ENCODE data around the gene SFMBT2.
"Not testable (repeated sequence)": the region's sequence is repeated elsewhere in the genome, so short reads cannot be mapped to it uniquely, and the experiment has no call there.

SFMBT2 gene

DNA sequence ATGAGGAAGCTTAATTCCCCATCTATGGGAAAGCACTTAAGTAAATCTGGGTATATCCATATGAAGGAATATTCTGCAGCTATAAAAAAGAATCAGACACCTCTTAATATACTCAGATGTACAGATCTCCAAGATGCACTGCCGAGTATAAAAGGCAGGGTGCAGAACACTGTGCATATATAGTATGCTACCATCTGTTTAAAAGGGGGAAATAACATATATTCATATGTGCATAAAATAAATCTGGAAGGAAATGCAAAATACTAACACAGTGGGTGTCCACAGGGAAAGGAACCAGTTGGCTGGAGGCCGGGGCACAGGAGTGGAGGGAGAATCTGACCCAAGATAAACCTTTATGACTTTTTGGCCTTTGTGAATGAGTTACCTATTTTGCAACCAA, 201.4 kb downstream of the SFMBT2 start:
- no peak for DNase-seq

GRCh38 chr10:7206412-7207100, 204.3 kb downstream of the SFMBT2 start:
- no peak for DNase-seq

GRCh38 chr10:7205656-7206055, 205.2 kb downstream of the SFMBT2 start:
- no peak for DNase-seq

DNA sequence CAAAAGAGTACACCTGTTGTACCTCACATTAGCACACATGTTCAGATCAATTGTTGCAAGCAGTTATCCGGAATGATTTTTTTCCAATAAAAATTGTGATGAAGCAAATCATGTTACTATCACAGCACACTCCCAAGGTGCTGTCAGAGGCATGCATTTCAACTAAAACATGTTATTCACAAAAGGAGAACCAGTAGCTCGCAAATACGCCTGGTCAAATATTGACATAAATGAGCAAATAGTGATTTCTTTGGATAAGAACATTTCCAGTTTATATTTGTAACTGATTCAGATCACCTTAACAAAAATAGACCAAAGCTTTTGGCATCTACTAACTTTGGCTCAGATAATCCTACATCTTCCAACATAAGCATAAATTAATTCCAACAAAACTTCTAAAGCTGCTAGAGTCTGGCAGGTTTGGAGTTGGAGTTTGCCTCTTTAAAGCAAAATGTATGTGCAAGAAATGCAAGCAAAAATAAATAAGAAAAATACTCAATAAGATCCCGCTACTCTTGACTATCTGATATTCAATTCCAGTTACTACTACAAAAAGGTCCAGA, 208.0 kb downstream of the SFMBT2 start:
- peak; percentile 0 for DNase-seq

GRCh38 chr10:7199152-7199760, 211.6 kb downstream of the SFMBT2 start:
- no peak for DNase-seq

DNA sequence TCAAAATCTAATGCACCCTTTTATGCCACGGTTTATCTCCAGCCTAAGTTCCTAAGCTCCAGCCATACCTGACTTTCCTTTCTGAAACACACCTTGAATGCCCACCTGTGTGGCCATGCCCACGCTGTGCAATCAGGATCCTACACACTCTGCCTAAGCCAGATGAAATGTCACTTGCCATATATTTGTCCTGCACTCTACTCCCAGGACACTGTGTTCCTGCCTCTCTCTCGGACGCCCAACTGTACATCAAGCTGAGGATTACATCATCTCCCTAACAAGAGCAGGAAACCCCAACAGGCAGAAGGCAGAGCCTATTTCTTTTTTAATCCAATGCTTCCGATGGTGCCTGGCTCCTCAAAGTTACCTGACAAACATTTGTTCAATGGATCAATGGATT, 214.6 kb downstream of the SFMBT2 start:
- no peak for DNase-seq

DNA sequence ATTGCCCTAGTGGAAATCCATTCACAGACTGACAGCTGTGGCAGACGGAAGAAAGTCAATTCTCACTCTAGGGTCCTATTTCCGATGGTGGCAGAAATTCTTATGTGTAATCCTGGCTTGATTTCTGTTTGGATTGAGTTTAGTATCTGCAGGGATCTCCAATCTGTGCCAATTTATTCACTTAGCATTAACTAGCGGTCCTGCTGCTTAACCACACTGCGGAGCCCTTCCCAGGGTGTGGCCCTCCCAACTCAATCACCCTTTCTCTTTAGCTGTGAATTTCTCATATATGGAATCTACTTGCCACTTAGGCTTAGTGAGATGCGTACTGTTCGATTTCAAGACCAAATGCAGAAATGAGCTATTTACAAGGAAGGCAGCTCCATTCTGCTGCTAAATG, 215.7 kb downstream of the SFMBT2 start:
- DNase-seq = no peak

DNA sequence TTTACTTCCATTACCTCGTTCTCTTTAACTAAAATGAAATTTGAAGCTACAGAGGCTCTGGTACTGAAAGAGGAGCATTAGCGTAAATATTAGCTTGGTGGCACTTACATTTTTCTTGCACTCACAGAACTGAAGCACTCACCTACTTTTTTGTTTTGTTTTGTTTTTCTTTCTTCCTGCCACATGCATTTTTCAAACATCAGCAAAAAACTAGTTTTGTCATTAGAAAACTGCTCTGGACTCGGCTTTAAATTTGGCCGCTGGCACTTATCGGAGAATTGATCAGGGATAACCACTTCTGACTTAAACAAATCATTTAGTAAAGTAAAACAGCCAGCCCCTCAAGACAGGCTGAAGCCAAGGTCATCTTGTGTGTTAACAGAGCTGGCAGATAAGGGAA, 216.3 kb downstream of the SFMBT2 start:
- DNase-seq = no peak

- no peak for DNase-seq
These were observed 217.5 kb downstream of the SFMBT2 start for GRCh38 chr10:7193369-7193768.

- no peak for DNase-seq
These were observed 217.9 kb downstream of the SFMBT2 start for GRCh38 chr10:7192831-7193361.

DNA sequence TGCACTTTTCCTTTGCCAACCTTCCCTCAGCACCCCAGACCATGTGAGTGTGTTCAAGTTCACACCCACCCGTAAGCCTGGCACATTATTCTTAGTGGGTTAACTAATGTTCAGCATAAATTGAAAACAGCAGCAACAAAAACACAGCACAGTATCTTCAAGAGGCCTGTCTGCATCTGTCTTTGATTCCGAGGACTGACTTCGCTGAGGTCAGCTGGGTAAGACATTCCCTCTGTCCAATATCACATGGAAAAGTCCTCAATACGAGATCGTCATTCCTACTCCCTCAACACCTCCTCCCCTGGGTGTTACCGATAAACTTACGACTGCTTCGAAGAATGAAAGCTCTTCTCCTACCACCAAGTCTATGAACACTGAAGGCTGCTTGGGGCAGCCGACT, 218.8 kb downstream of the SFMBT2 start:
- no peak for DNase-seq

GRCh38 chr10:7190772-7191171, 220.1 kb downstream of the SFMBT2 start:
- not testable (repeated sequence) for DNase-seq

DNA sequence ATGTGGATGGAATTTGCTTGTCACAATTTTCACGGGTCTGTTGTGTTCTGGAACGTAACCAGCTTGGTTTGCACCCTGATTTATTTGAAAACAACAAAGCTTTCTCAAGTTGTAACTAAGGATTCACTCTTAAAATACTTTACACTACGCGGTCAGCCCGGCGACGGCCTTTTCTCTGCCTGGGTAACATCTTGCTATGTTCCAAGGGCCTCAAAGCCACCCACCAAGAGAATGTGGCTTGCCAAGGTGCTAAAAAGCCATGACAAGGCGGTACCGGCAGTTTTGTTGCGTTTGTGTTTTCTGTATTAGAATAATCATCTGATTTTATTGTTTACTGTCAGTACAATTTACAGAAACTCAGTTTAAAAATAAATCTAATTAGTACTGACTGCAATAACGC, 220.9 kb downstream of the SFMBT2 start:
- DNase-seq = no peak

DNA sequence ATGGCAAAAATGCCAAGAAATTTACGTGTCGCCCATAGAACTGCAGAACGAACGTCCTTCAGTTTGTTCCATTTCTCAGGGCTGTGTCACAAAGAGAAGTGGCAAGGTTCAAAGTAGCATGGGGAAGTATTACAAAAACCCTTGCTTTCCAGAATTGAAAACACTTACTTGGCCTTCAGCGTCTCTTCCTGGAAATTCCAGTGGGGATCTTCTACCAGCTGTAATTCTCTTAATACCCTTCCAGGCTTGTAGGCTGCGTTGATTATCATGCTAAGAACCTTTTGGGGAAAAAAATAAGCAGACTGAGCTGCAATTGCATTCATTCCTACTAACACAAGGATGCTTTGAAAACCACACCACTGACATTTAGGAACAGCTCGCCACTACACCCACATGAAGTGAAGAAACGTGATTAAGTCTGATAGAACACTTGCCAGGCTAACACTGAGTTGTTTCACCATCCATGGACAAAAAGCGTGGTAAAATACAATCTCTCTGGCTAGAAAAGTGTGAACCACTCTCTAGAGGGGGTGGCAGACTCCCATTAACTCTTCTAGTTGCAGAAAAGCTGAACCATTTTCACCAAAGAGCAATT, 222.3 kb downstream of the SFMBT2 start:
- no peak for DNase-seq

DNA sequence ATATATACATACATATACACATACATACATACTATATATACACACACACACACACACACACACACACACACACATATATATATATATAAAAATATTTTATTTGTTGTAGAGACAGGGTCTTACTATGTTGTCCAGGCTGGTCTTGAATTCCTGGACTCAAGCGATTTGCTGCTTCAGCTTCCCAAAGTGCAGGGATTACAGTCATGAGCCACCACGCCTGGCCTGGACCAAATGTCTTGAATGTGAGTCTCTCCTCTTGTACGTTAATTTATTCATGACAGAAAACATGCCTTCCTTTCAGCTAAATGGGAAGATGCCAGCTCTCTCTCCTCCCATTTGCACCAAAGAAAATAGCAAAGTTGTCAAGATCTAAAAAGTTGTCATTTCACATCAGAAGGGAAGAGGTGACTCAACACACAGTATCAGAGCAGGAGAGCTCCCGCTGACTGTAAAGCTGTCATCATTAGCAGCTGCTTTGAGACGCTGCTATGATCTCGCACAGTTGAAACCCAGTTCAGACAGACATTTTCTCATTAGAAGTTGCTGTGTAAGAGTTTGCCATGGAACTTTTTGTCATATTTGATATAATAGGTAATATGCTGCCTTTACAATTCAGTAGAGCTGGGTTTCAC, 224.3 kb downstream of the SFMBT2 start:
- no peak for DNase-seq

GRCh38 chr10:7185367-7185690, 225.5 kb downstream of the SFMBT2 start:
- DNase-seq = no peak

DNA sequence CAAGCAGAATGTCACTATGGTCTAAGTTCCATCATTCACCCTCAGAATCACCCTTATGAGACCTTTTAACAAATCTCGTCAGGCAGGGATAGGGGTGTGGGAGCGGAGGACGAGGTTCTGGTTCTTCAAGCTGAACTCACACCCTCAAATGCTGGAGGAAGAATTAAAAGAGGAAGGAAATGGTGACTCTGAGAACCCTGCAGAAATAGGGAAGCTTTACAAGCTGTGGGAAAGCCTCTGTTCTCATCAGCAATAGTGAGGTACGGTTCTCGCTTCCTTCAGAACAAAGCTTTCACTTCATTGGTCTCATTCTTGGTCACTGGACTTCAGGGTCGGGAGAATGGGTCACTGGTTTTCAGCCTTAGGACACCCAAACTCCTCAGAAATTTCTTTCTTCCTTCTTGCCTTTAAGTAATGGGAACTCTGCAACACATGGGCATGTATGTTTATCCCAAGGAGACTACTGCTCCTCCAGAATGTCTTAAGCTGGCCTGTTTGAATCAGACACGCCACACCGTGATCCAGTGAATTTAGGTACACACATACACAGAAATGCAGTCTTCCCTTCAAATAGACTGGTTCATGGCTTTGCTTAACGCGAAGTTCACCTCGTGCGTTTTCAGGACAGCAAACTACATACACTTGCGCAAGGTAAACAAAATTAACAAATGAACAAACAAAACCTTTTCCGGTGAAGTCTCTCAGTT, 226.0 kb downstream of the SFMBT2 start:
- no peak for DNase-seq

DNA sequence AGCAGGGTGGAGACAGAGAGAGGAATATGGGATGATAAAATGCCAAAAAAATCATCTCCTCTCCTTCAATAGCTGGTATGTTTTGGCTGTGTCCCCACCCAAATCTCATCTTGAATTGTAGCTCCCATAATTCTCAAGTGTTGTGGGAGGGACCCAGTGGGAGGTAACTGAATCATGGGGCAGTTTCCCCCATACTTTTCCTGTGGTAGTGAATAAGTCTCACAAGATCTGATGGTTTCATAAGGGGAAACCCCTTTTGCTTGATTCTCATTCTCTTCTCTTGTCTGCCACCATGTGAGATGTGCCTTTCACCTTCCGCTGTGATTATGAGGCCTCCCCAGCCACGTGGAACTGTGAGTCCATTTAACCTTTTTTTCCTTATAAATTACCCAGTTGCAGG, 226.7 kb downstream of the SFMBT2 start:
- not testable (repeated sequence) for DNase-seq

GRCh38 chr10:7182327-7182726, 228.5 kb downstream of the SFMBT2 start:
- DNase-seq = not testable (repeated sequence)

GRCh38 chr10:7181420-7181819, 229.4 kb downstream of the SFMBT2 start:
- DNase-seq = no peak

DNA sequence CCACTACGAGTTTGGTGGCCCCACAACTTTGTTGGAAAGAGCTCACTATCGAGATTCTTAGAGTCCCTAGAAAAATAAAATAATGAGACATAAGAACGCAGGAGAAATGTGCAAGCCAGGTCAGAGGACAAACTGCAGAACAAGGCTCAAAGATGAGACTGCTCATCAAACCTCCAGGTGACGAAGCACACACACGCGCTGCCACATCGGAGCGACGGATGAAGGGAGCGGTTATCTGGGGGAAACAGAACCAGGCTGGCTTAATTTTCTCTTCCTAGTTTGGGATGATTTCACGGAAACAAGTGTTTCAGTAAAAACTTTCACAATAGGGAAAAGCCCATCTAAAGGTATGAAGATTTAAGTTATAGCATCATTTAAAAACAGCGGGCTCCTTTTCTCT, 231.3 kb downstream of the SFMBT2 start:
- no peak for DNase-seq

GRCh38 chr10:7173948-7174347, 236.9 kb downstream of the SFMBT2 start:
- DNase-seq = no peak

GRCh38 chr10:7171825-7172224, 239.0 kb downstream of the SFMBT2 start:
- no peak for DNase-seq
